ENCODE measurements around the gene ORMDL1. TPM values are rescaled to one million over a fixed set of nuclear protein-coding genes. Genes with fewer than 3 reads are reported as not detected.
A peak's percentile ranks its signal among the peaks of the same experiment; 100 is the strongest.

ORMDL1 gene
- total RNA-seq, result 45.8 TPM

- DNase-seq, result peak; percentile 96
These were observed at the start of gene ORMDL1, which contains the start of gene PMS1 for GRCh38 chr2:189783927-189784867. Gene ORMDL1 (minus strand): TSS chr2:189784339. CDS start chr2:189782595, 1,744 bp downstream. Gene PMS1 (plus strand): TSS chr2:189784450. CDS start chr2:189791810, 7,360 bp downstream.

- no peak for DNase-seq
These were observed 46.4 kb upstream of the ORMDL1 start for GRCh38 chr2:189830510-189830909.

- DNase-seq, result no peak
These were observed 45.1 kb upstream of the ORMDL1 start for GRCh38 chr2:189829102-189829833.

- DNase-seq, result no peak
These were observed 41.9 kb upstream of the ORMDL1 start for GRCh38 chr2:189826039-189826438.

GRCh38 chr2:189824694-189825396 is 40.7 kb upstream of the ORMDL1 start:
- no peak for DNase-seq

GRCh38 chr2:189821953-189822748 is 38.0 kb upstream of the ORMDL1 start:
- no peak for DNase-seq

- no peak for DNase-seq
These were observed 35.2 kb upstream of the ORMDL1 start for GRCh38 chr2:189819297-189819704.

- DNase-seq, result no peak
These were observed 34.3 kb upstream of the ORMDL1 start for GRCh38 chr2:189818249-189819038.

- DNase-seq, result no peak
These were observed 19.3 kb upstream of the ORMDL1 start for GRCh38 chr2:189803431-189803830.

- DNase-seq, result no peak
These were observed 18.3 kb upstream of the ORMDL1 start for GRCh38 chr2:189802396-189802912.

GRCh38 chr2:189799531-189799930 is 15.4 kb upstream of the ORMDL1 start:
- DNase-seq, result no peak

GRCh38 chr2:189799030-189799331 is 14.8 kb upstream of the ORMDL1 start:
- no peak for DNase-seq

GRCh38 chr2:189798312-189799029 is 14.3 kb upstream of the ORMDL1 start:
- DNase-seq, result no peak

GRCh38 chr2:189797902-189798301 is 13.8 kb upstream of the ORMDL1 start:
- no peak for DNase-seq

- DNase-seq, result no peak
These were observed 10.2 kb upstream of the ORMDL1 start for GRCh38 chr2:189794310-189794709.

- DNase-seq, result no peak
These were observed 7.4 kb upstream of the ORMDL1 start for GRCh38 chr2:189791338-189792042.

GRCh38 chr2:189783451-189783926 is 650 bp downstream of the ORMDL1 start:
- peak; percentile 75 for DNase-seq

- no peak for DNase-seq
These were observed 1.9 kb downstream of the ORMDL1 start for GRCh38 chr2:189782221-189782671.

- DNase-seq, result no peak
These were observed 11.9 kb downstream of the ORMDL1 start for GRCh38 chr2:189772212-189772611.
